ENCODE data around the gene ASB1.

ASB1 gene

DNA sequence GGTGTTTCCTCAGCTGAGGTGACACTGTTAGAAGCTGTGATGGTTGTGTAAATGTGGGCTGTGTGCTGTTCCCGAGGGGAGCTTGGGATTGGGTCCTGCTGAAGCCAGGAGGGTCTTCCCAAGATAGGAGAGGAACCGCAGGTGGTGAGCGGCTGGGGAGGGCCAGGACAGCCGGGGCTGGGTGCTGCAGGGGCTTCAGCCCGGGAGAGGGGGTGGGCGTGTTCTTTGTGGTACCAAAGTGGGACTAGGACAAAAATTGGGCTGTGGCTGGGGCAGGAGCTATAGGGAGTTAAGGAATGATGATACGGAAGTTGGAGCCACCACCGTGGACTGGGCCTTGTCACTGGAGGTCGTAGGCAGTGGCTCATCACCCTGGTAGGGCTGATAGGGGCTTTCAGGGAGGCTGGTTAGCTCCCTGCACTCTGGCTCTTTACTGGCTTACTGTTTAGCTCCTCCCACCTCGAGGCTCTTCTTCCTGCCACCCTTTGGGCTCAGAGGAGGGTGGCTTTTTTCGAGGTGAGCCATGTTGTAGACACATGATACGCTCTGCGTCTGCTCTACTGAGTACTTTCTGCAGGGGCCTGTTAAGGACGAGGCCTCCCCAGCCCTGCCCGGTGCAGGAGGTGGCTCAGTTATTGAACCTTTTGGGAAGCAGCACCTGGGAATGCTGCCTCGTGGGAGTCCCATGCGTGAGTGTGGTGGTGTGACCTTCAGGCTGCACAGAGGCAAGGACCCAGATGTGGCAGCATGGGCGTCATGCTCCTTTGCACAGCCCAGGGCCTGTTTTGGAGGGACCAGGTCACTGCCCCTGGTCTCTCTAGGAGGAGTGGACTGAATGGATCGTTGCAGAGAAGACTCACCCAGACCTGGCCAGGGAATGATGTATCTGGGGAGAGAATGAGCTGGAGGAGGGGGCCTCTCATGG, 21.6 kb downstream of the ASB1 start:
- ATAC-seq (replicated peaks) (no peak), DNase-seq (no peak)
- Mint-ChIP-seq H3K4me1 (ENCODE audit: low read depth in 2 of 2) (peaks cover 13 to 33% of the 10 kb centered on the region in 2 donors), H3K36me3 (ENCODE audit: insufficient read depth) (peaks cover 66% of the 10 kb centered on the region), H3K9me3 (no peaks in the 10 kb centered on the region), H3K27me3 (no peaks in the 10 kb centered on the region), H3K27ac (peak overlapping the region; percentile 62 to 91), H3K4me3 (no peak overlapping the region)

GRCh38 chr2:238449241-238449640, 22.5 kb downstream of the ASB1 start:
- Mint-ChIP-seq H3K27me3 (no peaks in the 10 kb centered on the region), H3K4me3 (no peak overlapping the region), H3K4me1 (ENCODE audit: low read depth in 2 of 2) (peaks cover 13 to 26% of the 10 kb centered on the region in 2 donors), H3K9me3 (no peaks in the 10 kb centered on the region), H3K36me3 (ENCODE audit: insufficient read depth) (peaks cover 57% of the 10 kb centered on the region), H3K27ac (peak overlapping the region in 1 of 2 donors; percentile 12)
- DNase-seq (no peak), ATAC-seq (replicated peaks) (no peak)

GRCh38 chr2:238449909-238450417, 23.2 kb downstream of the ASB1 start:
- peaks cover 13 to 23% of the 10 kb centered on the region in 2 donors for H3K4me1 Mint-ChIP-seq (ENCODE audit: low read depth in 2 of 2)
- H3K36me3 Mint-ChIP-seq (ENCODE audit: insufficient read depth) = peaks cover 50% of the 10 kb centered on the region
- H3K27me3 Mint-ChIP-seq = no peaks in the 10 kb centered on the region
- no peak for DNase-seq
- peak overlapping the region in 1 of 2 donors; percentile 12 for H3K27ac Mint-ChIP-seq
- no peak for ATAC-seq (replicated peaks)
- H3K4me3 Mint-ChIP-seq = no peak overlapping the region
- no peaks in the 10 kb centered on the region for H3K9me3 Mint-ChIP-seq

DNA sequence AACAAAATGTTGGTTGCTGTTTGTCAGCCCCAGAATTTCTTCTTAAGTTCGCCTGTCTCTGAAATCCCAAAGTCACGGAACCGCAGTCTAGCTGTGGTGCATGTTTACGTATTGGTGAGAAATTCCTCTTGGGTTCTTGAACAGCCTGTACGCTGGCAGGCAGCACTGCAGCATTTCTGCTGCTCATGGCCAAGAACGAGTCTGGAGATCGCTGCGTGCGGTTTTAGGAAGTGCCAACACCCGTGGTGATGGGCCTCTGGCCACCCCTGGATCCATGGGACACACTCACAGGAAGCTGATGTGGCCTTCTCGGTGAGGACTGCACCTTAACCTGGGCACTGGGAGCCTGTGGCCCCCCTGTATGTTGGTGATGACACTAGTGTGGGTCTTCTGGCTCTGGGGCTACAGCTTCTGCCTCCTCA, 23.7 kb downstream of the ASB1 start:
- H3K4me3 Mint-ChIP-seq = no peak overlapping the region
- H3K9me3 Mint-ChIP-seq = peaks cover 0 to 1% of the 10 kb centered on the region in 2 donors
- no peak for DNase-seq
- H3K36me3 Mint-ChIP-seq (ENCODE audit: insufficient read depth) = peaks cover 45% of the 10 kb centered on the region
- no peak for ATAC-seq (replicated peaks)
- H3K4me1 Mint-ChIP-seq (ENCODE audit: low read depth in 2 of 2) = peaks cover 13 to 23% of the 10 kb centered on the region in 2 donors
- H3K27me3 Mint-ChIP-seq = no peaks in the 10 kb centered on the region
- H3K27ac Mint-ChIP-seq = no peak overlapping the region

DNA sequence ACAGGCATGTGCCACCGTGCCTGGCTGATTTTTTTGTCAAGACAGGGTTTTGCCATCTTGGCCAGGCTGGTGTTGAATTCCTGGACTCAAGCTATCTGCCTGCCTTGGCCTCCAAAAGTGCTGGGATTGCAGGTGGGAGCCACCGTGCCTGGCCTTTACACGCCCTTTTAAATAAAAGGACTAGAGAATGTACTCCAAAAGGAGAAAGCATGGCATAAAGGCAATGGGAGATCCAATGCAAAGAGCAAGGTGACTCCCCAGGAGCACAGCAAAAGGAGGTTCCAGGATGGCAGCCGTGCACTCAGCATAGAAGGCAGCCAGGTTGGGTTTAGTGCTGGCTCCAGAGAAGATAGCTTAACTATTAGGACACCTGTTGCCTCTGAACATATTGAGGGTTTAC, 27.1 kb downstream of the ASB1 start:
- Mint-ChIP-seq H3K9me3 (peaks cover 7 to 8% of the 10 kb centered on the region in 2 donors), H3K4me1 (ENCODE audit: low read depth in 2 of 2) (peaks cover 6 to 8% of the 10 kb centered on the region in 2 donors), H3K36me3 (ENCODE audit: insufficient read depth) (peaks cover 14% of the 10 kb centered on the region), H3K27me3 (no peaks in the 10 kb centered on the region), H3K27ac (no peak overlapping the region), H3K4me3 (no peak overlapping the region)
- DNase-seq = no peak
- no peak for ATAC-seq (replicated peaks)

GRCh38 chr2:238456449-238456848, 29.7 kb downstream of the ASB1 start:
- H3K4me1 Mint-ChIP-seq (ENCODE audit: low read depth in 2 of 2) = peaks cover 0 to 3% of the 10 kb centered on the region in 2 donors
- ATAC-seq (replicated peaks) (no peak), DNase-seq (no peak)
- no peak overlapping the region for H3K4me3 Mint-ChIP-seq
- H3K27me3 Mint-ChIP-seq = no peaks in the 10 kb centered on the region
- H3K36me3 Mint-ChIP-seq (ENCODE audit: insufficient read depth) = peaks cover 1% of the 10 kb centered on the region
- H3K9me3 Mint-ChIP-seq = peaks cover 7 to 8% of the 10 kb centered on the region in 2 donors
- H3K27ac Mint-ChIP-seq = no peak overlapping the region

DNA sequence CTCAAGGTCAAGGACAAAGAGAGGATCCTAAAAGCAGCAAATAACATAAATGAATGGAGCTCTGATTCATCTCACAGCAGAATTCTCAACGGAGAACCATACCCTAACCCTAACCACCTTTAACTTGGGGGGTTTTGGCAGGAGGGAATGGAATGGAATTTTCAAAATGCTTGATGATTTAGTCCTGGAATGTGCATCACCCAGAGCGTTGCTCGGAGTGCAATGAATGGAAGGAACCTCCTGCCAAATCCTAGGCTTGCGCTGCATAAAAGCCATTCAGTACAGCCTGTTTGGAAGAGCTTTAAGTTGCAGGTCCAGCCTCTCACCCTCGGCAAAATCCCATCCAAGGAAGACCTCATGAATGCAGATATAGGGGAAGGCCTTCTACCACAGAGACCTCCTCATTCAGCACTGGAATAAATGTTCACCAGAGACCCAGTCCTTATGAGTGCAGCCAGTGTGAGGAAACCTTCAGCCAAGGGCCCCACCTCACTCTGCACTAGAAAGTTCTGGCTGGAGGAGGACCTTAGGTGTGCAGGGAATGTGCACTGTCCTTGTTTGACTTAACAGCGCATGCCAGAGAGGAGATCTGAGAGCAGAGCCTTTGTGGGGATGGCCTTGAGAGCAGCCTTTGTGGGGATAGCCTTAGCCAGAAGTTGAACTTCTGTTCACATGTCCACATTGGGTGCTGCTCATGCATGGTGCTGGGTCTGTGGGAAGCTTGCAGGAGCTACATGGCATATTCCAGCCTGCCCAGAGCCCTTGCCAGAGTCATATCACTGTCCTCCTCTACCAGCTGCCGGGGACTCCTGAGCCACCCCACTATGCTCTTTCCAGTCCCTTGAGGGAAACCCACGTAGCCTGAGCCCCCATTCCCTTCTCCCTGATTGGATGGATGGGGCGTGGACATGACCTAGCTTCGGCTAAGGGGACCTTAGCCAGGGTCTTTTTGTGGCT, 30.5 kb downstream of the ASB1 start:
- Mint-ChIP-seq H3K9me3 (peaks cover 7 to 8% of the 10 kb centered on the region in 2 donors), H3K36me3 (ENCODE audit: insufficient read depth) (no peaks in the 10 kb centered on the region), H3K4me3 (no peak overlapping the region), H3K27ac (no peak overlapping the region), H3K4me1 (ENCODE audit: low read depth in 2 of 2) (peaks cover 0 to 3% of the 10 kb centered on the region in 2 donors), H3K27me3 (no peaks in the 10 kb centered on the region)
- ATAC-seq (replicated peaks) = no peak
- DNase-seq = no peak

- no peak for DNase-seq
- no peak overlapping the region for H3K4me3 Mint-ChIP-seq
- no peak for ATAC-seq (replicated peaks)
- peaks cover 7 to 8% of the 10 kb centered on the region in 2 donors for H3K9me3 Mint-ChIP-seq
- H3K27ac Mint-ChIP-seq = no peak overlapping the region
- no peaks in the 10 kb centered on the region for H3K36me3 Mint-ChIP-seq (ENCODE audit: insufficient read depth)
- peaks cover 0 to 3% of the 10 kb centered on the region in 2 donors for H3K4me1 Mint-ChIP-seq (ENCODE audit: low read depth in 2 of 2)
- H3K27me3 Mint-ChIP-seq = no peaks in the 10 kb centered on the region
These were observed 31.2 kb downstream of the ASB1 start for GRCh38 chr2:238457927-238458324.

DNA sequence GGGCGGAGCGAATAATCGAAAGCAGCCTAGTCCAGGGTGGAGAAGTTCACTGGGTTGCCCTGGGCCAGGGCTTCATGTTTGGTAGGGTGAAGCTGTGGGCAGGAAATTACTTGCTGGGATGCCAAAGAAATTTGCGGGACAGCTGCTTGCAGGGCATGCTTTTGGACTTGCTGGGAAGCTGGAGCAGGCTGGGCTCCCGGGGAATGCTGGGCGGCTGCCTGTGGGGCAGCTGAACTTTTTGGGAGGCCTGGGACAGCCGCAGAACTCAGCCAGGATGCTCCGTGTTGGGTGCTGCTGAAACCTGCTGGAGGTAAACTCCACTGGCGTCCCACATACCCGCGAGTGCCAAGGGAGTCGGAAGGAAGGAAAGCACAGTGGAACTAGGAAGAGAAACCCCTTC, 31.9 kb downstream of the ASB1 start:
- Mint-ChIP-seq H3K27me3 (no peaks in the 10 kb centered on the region), H3K4me3 (no peak overlapping the region), H3K27ac (no peak overlapping the region), H3K9me3 (peaks cover 7 to 8% of the 10 kb centered on the region in 2 donors), H3K4me1 (ENCODE audit: low read depth in 2 of 2) (peaks cover 0 to 3% of the 10 kb centered on the region in 2 donors), H3K36me3 (ENCODE audit: insufficient read depth) (no peaks in the 10 kb centered on the region)
- DNase-seq = no peak
- no peak for ATAC-seq (replicated peaks)

- H3K4me3 Mint-ChIP-seq = no peak overlapping the region
- DNase-seq (no peak), ATAC-seq (replicated peaks) (no peak)
- H3K36me3 Mint-ChIP-seq (ENCODE audit: insufficient read depth) = no peaks in the 10 kb centered on the region
- peaks cover 7 to 8% of the 10 kb centered on the region in 2 donors for H3K9me3 Mint-ChIP-seq
- no peak overlapping the region for H3K27ac Mint-ChIP-seq
- peaks cover 0 to 3% of the 10 kb centered on the region in 2 donors for H3K4me1 Mint-ChIP-seq (ENCODE audit: low read depth in 2 of 2)
- no peaks in the 10 kb centered on the region for H3K27me3 Mint-ChIP-seq
These were observed 32.4 kb downstream of the ASB1 start for GRCh38 chr2:238459081-238459629.

- DNase-seq = no peak
- no peaks in the 10 kb centered on the region for H3K27me3 Mint-ChIP-seq
- H3K9me3 Mint-ChIP-seq = peaks cover 6 to 8% of the 10 kb centered on the region in 2 donors
- peaks cover 0 to 3% of the 10 kb centered on the region in 2 donors for H3K4me1 Mint-ChIP-seq (ENCODE audit: low read depth in 2 of 2)
- no peaks in the 10 kb centered on the region for H3K36me3 Mint-ChIP-seq (ENCODE audit: insufficient read depth)
- no peak overlapping the region for H3K4me3 Mint-ChIP-seq
- ATAC-seq (replicated peaks) = no peak
- H3K27ac Mint-ChIP-seq = no peak overlapping the region
These were observed 34.3 kb downstream of the ASB1 start for GRCh38 chr2:238461051-238461450.

- no peak overlapping the region for H3K27ac Mint-ChIP-seq
- DNase-seq = no peak
- H3K4me1 Mint-ChIP-seq (ENCODE audit: low read depth in 2 of 2) = peaks cover 0 to 3% of the 10 kb centered on the region in 2 donors
- no peaks in the 10 kb centered on the region for H3K27me3 Mint-ChIP-seq
- no peaks in the 10 kb centered on the region for H3K36me3 Mint-ChIP-seq (ENCODE audit: insufficient read depth)
- no peak overlapping the region for H3K4me3 Mint-ChIP-seq
- no peak for ATAC-seq (replicated peaks)
- H3K9me3 Mint-ChIP-seq = peaks cover 3 to 4% of the 10 kb centered on the region in 2 donors
These were observed 34.8 kb downstream of the ASB1 start for GRCh38 chr2:238461491-238461890.

- Mint-ChIP-seq H3K36me3 (ENCODE audit: insufficient read depth) (no peaks in the 10 kb centered on the region), H3K9me3 (no peaks in the 10 kb centered on the region), H3K4me3 (no peak overlapping the region), H3K27me3 (no peaks in the 10 kb centered on the region), H3K27ac (no peak overlapping the region), H3K4me1 (ENCODE audit: low read depth in 2 of 2) (peaks cover 0 to 3% of the 10 kb centered on the region in 2 donors)
- ATAC-seq (replicated peaks) (no peak), DNase-seq (no peak)
These were observed 35.2 kb downstream of the ASB1 start for GRCh38 chr2:238461916-238462315.
